ENCODE data around the gene IFI44L. TPM values are rescaled to one million over a fixed set of nuclear protein-coding genes. Genes with fewer than 3 reads are reported as not detected.

The IFI44L gene
- total RNA-seq, 1 experiment from 2014 or later = 0.10 TPM

GRCh38 chr1:78667939-78668338 lies 47.7 kb downstream of the IFI44L start:
- CTCF ChIA-PET = no interaction called here
- no peaks in the 10 kb centered on the region for H3K79me2 ChIP-seq (ENCODE audit: insufficient read depth, low read length)
- H2AFZ ChIP-seq (ENCODE audit: low read depth, low read length, poor library complexity, severe bottlenecking) = no peak overlapping the region
- no TSS peak for BruUV-seq (replicated peaks)
- no peaks in the 10 kb centered on the region for H3K9me2 ChIP-seq (ENCODE audit: insufficient read depth)
- POLR2A ChIA-PET = no interaction called here
- H3K9me3 ChIP-seq (ENCODE audit: control insufficient read depth in 1 of 2, insufficient read depth in 1 of 2, low read depth in 1 of 2, low read length in 2 of 2) = no peaks in the 10 kb centered on the region
- no peak for ATAC-seq
- H3K4me3 ChIP-seq (replicated peaks in 1 of 2; ENCODE audit: low read depth in 1 of 2, low read length in 2 of 2) = no peak overlapping the region
- H3K4me2 ChIP-seq (ENCODE audit: low read length) = no peak overlapping the region
- TF ChIP-seq ELF1 (IDR thresholded peaks at IDR 0.05; ENCODE audit: borderline replicate concordance, low read depth) = no peak
- TF ChIP-seq CTCF (IDR thresholded peaks at IDR 0.05 in 2 of 3, conservative IDR thresholded peaks at IDR 0.05 in 1 of 3; ENCODE audit: borderline replicate concordance in 1 of 3, insufficient read depth in 1 of 3, low read depth in 2 of 3, low read length in 2 of 3) = no peak
- TF ChIP-seq JUND (IDR thresholded peaks at IDR 0.05) = no peak
- no peak for TF ChIP-seq YY1 (IDR thresholded peaks at IDR 0.05; ENCODE audit: extremely low read depth, insufficient replicate concordance, low read depth, low read length)
- TF ChIP-seq POLR2A (IDR thresholded peaks at IDR 0.05; ENCODE audit: borderline replicate concordance, extremely low read depth, insufficient read depth, insufficient read length) = no peak
- no peak for TF ChIP-seq MAX (IDR thresholded peaks at IDR 0.05)
- TF ChIP-seq SRF (IDR thresholded peaks at IDR 0.05; ENCODE audit: low read depth) = no peak
- TF ChIP-seq SP1 (IDR thresholded peaks at IDR 0.05; ENCODE audit: low read depth) = no peak
- no peak for TF ChIP-seq CEBPB (IDR thresholded peaks at IDR 0.05; ENCODE audit: low read depth)
- no peak for TF ChIP-seq ATF3 (IDR thresholded peaks at IDR 0.05)
- no peak for TF ChIP-seq EZH2phosphoT487 (IDR thresholded peaks at IDR 0.05; ENCODE audit: borderline replicate concordance)
- TF ChIP-seq REST (IDR thresholded peaks at IDR 0.05; ENCODE audit: low read depth) = no peak
- no peak for TF ChIP-seq FOSL1 (IDR thresholded peaks at IDR 0.05; ENCODE audit: low read depth)
- no peak for TF ChIP-seq EZH2 (IDR thresholded peaks at IDR 0.05)
- no peak for TF ChIP-seq RAD21 (IDR thresholded peaks at IDR 0.05; ENCODE audit: low read depth)
- TF ChIP-seq SIN3A (IDR thresholded peaks at IDR 0.05; ENCODE audit: low read depth) = no peak
- TF ChIP-seq TCF7L2 (IDR thresholded peaks at IDR 0.05; ENCODE audit: borderline replicate concordance, extremely low read depth, insufficient read depth, insufficient read length) = no peak
- no peak for TF ChIP-seq EGR1 (IDR thresholded peaks at IDR 0.05; ENCODE audit: low read depth)
- no peaks in the 10 kb centered on the region for H3K27me3 ChIP-seq (ENCODE audit: insufficient read depth, low read length)
- no peaks in the 10 kb centered on the region for H4K20me1 ChIP-seq (ENCODE audit: insufficient read depth)
- H3K4me1 ChIP-seq (ENCODE audit: control insufficient read depth in 1 of 2, insufficient read depth in 2 of 2, low read length in 2 of 2) = no peaks in the 10 kb centered on the region
- RAD21 ChIA-PET (ENCODE audit: low non-redundant PET in 1 of 2, low total read pairs in 2 of 2, uncharacterized antibody in 2 of 2, unreplicated experiment in 2 of 2) = no interaction called here
- no peak overlapping the region for H3K27ac ChIP-seq (ENCODE audit: low read depth, low read length)
- no peaks in the 10 kb centered on the region for H3K36me3 ChIP-seq (ENCODE audit: control insufficient read depth in 1 of 2, insufficient read depth in 2 of 2, low read length in 2 of 2)
- DNase-seq (ENCODE audit: low read depth, low spot score) = no peak
- intact Hi-C loops (cut with micrococcal nuclease) = no loop called here
- no peak overlapping the region for H3K9ac ChIP-seq (ENCODE audit: low read length)

Data from HCT116 (cell line).